ENCODE results near the gene TMEM52. TPM values are rescaled to one million over a fixed set of nuclear protein-coding genes. Genes with fewer than 3 reads are reported as not detected.

Gene TMEM52
- total and polyA plus RNA-seq, 9 of the 15 experiments (the other 6 are each of a cell fraction or from before 2014, with no cell fraction given): 0.37 to 22.5 (median 6.8) TPM

DNA sequence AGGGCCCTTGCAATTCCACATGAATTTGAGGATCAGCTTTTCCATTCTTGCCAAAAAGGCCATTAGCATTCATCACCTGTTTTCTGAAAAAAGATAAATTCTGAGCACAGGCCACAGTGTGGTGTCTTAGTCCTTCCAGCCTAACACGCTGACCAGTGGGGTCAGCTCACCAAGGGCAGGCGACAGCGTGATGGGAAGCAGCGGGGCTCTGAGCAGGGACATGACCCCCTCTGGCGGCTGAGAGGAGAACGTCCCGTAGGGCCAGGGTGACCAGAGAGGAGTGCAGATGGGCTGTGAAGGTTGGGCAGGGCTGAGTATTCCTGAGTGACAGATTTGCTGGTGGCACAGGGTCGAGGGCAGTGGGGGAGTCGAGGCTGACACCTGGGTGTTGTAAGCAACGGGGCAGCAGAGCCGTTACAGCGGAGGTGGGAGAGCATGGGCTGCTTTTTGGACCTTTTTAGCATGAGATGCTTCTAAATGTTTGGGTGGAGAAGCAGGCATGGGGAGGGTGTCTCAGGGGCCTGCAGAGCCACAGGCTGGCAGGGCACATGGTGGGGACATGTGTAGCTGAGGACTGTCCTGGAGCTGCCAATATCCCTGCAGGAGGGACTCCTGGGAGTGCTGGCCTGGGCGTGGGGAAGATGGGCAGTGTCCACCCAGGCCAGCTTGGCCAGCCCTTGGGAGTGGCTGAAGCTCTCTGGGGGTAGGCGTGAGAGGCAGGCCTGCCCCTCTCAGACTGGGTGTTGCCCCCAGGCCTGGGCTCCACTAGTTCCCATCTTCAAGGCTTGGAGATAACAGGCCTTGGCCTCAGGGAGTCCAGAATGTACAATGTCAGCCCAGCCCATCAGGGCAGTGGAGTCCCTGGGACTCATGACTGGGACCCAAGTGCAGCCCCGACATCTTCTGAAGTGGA, 12.6 kb downstream of the TMEM52 start (continued):
- TF ChIP-seq SAFB2 (IDR thresholded peaks at IDR 0.05; ENCODE audit: borderline replicate concordance, low read depth, low read length, severe bottlenecking) (no peak), SRSF9 (IDR thresholded peaks at IDR 0.05; ENCODE audit: borderline replicate concordance, low read depth, low read length) (no peak), DIDO1 (tag; IDR thresholded peaks at IDR 0.05; ENCODE audit: low read depth) (no peak), ZNF253 (CRISPR knock-in tag; conservative IDR thresholded peaks at IDR 0.05) (no peak), ZNF121 (CRISPR knock-in tag; conservative IDR thresholded peaks at IDR 0.05) (no peak), ZNF165 (CRISPR knock-in tag; IDR thresholded peaks at IDR 0.05; ENCODE audit: borderline replicate concordance) (no peak), ZNF699 (CRISPR knock-in tag; IDR thresholded peaks at IDR 0.05; ENCODE audit: insufficient replicate concordance) (no peak), CBX8 (IDR thresholded peaks at IDR 0.05; ENCODE audit: borderline replicate concordance, extremely low read depth, low read depth, low read length, poor library complexity, severe bottlenecking) (no peak), XRCC4 (IDR thresholded peaks at IDR 0.05; ENCODE audit: extremely low read depth, insufficient read depth, insufficient read length) (no peak), ZNF175 (CRISPR knock-in tag; IDR thresholded peaks at IDR 0.05; ENCODE audit: low read depth) (no peak), GATA2 (CRISPR knock-in tag; IDR thresholded peaks at IDR 0.05) (no peak), TAF7 (tag; IDR thresholded peaks at IDR 0.05) (no peak), ZNF143 (CRISPR knock-in tag; IDR thresholded peaks at IDR 0.05) (no peak), SREBF2 (CRISPR knock-in tag; IDR thresholded peaks at IDR 0.05) (no peak), GTF2F1 (IDR thresholded peaks at IDR 0.05; ENCODE audit: low read depth, low read length) (no peak), ELF1 (tag; IDR thresholded peaks at IDR 0.05) (no peak), SRF (CRISPR knock-in tag; IDR thresholded peaks at IDR 0.05) (no peak), ZNF696 (CRISPR knock-in tag; conservative IDR thresholded peaks at IDR 0.05) (no peak), ETV1 (tag; conservative IDR thresholded peaks at IDR 0.05; ENCODE audit: low read depth) (no peak), SMAD4 (CRISPR knock-in tag; conservative IDR thresholded peaks at IDR 0.05) (peak; percentile 23; the same call in 1 of the 2 replicates), STAG1 (CRISPR knock-in tag; IDR thresholded peaks at IDR 0.05; ENCODE audit: borderline replicate concordance) (peak; percentile 97), ELF2 (CRISPR knock-in tag; IDR thresholded peaks at IDR 0.05) (no peak), RFX7 (CRISPR knock-in tag; IDR thresholded peaks at IDR 0.05) (no peak)
- TF ChIP-seq, protein P1, sequence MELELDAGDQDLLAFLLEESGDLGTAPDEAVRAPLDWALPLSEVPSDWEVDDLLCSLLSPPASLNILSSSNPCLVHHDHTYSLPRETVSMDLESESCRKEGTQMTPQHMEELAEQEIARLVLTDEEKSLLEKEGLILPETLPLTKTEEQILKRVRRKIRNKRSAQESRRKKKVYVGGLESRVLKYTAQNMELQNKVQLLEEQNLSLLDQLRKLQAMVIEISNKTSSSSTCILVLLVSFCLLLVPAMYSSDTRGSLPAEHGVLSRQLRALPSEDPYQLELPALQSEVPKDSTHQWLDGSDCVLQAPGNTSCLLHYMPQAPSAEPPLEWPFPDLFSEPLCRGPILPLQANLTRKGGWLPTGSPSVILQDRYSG (tag; conservative IDR thresholded peaks at IDR 0.05; ENCODE audit: low read depth): no peak
- TF ChIP-seq, protein P2, sequence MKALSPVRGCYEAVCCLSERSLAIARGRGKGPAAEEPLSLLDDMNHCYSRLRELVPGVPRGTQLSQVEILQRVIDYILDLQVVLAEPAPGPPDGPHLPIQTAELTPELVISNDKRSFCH (CRISPR knock-in tag; IDR thresholded peaks at IDR 0.05): no peak
- TF ChIP-seq, protein P2 (tag; IDR thresholded peaks at IDR 0.05): peak; percentile 38; the same call in 1 of the 2 replicates
- TF ChIP-seq, protein P3, sequence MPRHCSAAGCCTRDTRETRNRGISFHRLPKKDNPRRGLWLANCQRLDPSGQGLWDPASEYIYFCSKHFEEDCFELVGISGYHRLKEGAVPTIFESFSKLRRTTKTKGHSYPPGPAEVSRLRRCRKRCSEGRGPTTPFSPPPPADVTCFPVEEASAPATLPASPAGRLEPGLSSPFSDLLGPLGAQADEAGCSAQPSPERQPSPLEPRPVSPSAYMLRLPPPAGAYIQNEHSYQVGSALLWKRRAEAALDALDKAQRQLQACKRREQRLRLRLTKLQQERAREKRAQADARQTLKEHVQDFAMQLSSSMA (CRISPR knock-in tag; IDR thresholded peaks at IDR 0.05): no peak

Measured in K562 (cell line).